Body of pancreas (tissue), 4 donors: ENCODE results near the gene TMEM181. TPM values are rescaled to one million over a fixed set of nuclear protein-coding genes. Genes with fewer than 3 reads are reported as not detected.
"Not testable (repeated sequence)": the region's sequence is repeated elsewhere in the genome, so short reads cannot be mapped to it uniquely, and the experiment has no call there.

ENCODE experiments used
- ATAC-seq: fragments of 150-250 bp; one replicate; pipeline ENCODE4 v1.9.1; 2016
- DNase-seq, 4 donors: peaks; one replicate each; pipeline ENCODE4 v3.0.0-alpha.2; 2019
- H3K27ac ChIP-seq, 4 donors: fragments of 200-600 bp; sonication (generic); 1 replicate in 3 of 4; 2 replicates in 1 of 4; pipeline versions ENCODE4 v1.5.1 to v1.6.1; 2016 to 2019; ENCODE audit warnings: mild to moderate bottlenecking in 1 of 4, mixed read lengths in 1 of 4, moderate library complexity in 1 of 4
- H3K27me3 ChIP-seq, 2 donors: fragments of 200-600 bp; sonication (generic); one replicate each; pipeline ENCODE4 v1.6.0; 2016; ENCODE audit warnings: mild to moderate bottlenecking in 1 of 2
- H3K36me3 ChIP-seq, 2 donors: fragments of 200-600 bp; sonication (generic); replicated peaks in 1 of 2; 2 replicates each; pipeline ENCODE4 v1.5.1; 2016; ENCODE audit warnings: low read depth in 2 of 2; ENCODE audit not compliant: insufficient read depth in 1 of 2
- H3K4me1 ChIP-seq: fragments of 200-600 bp; sonication (generic); one replicate; pipeline ENCODE4 v1.6.0; 2016
- H3K4me3 ChIP-seq, 2 donors: fragments of 200-600 bp; sonication (generic); 1 replicate in 1 of 2; 2 replicates in 1 of 2; pipeline ENCODE4 v1.5.1; 2016 to 2019
- H3K9me3 ChIP-seq, 3 donors: fragments of 200-600 bp; sonication (generic); 1 replicate in 2 of 3; 2 replicates in 1 of 3; pipeline ENCODE4 v1.5.1; 2016
- CTCF ChIP-seq, 7 experiments: fragments of 450-650 bp in 4 of 7; fragments of 200-600 bp in 3 of 7; sonication (generic) in 3 of 7; IDR thresholded peaks; one replicate each; pipeline ENCODE4 v1.5.1; 2016 to 2019; ENCODE audit warnings: antibody characterized with exemption in 7 of 7
- POLR2A ChIP-seq, 3 donors: fragments of 450-650 bp; IDR thresholded peaks; one replicate each; pipeline ENCODE4 v1.6.1; 2016; ENCODE audit warnings: antibody characterized with exemption in 3 of 3, mild to moderate bottlenecking in 2 of 3
- WGBS, 2 donors: methylation state at CpG; one replicate each; pipeline ENCODE4 v1.1.5; 2017; 5-methylcytosine and 5-hydroxymethylcytosine counted together
- intact Hi-C: fragments of 100-400 bp; cut with DNase I; formaldehyde crosslinking; loops from one replicate; pipeline ENCODE4 v1.15.1; 2023
- total RNA-seq, 2 donors: library from RNA; depleted of rRNA; stranded (reverse); fragments of >200 nt; gene quantifications; one replicate each; pipeline ENCODE4 v1.1.0, GENCODE V29; 2016

Gene TMEM181
- total RNA-seq, 2 donors from 2014 or later, result 19.8 to 34.2 TPM

GRCh38 chr6:158524311-158524710 is 35.6 kb upstream of the TMEM181 start:
- Histone ChIP-seq H3K36me3 (no peaks in the 10 kb centered on the region), H3K4me3 (no peak overlapping the region), H3K4me1 (no peaks in the 10 kb centered on the region), H3K27ac (no peak overlapping the region), H3K27me3 (no peaks in the 10 kb centered on the region), H3K9me3 (no peaks in the 10 kb centered on the region)
- WGBS, 2 donors, result 93 to 96% methylated on average over 11 to 13 of the region's 15 CpGs
- ATAC-seq (no peak), DNase-seq (no peak)
- TF ChIP-seq CTCF (IDR thresholded peaks at IDR 0.05) (no peak), POLR2A (IDR thresholded peaks at IDR 0.05) (no peak)
- intact Hi-C loops, result no loop called here

DNA sequence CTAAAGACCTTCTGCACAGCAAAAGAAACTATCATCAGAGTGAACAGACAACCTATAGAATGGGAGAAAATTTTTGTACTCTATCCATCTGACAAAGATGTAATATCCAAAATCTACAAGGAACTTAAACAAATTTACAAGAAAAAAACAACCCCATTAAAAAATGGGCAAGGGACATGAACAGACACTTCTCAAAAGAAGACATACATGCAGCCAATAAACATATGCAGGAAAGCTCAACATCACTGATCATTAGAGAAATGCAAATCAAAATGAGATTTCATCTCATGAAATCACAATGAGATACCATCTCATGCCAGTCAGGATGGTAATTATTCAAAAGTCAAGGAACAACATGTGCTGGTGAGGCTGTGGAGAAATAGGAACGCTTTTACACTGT is 32.0 kb upstream of the TMEM181 start:
- H3K4me3 ChIP-seq, H3K36me3 ChIP-seq, H3K27me3 ChIP-seq, DNase-seq, H3K27ac ChIP-seq, H3K9me3 ChIP-seq, H3K4me1 ChIP-seq, ATAC-seq, intact Hi-C loops: not testable (repeated sequence)
- WGBS, 2 donors, result 81 to 84% methylated on average over 1 of the region's 1 CpG

DNA sequence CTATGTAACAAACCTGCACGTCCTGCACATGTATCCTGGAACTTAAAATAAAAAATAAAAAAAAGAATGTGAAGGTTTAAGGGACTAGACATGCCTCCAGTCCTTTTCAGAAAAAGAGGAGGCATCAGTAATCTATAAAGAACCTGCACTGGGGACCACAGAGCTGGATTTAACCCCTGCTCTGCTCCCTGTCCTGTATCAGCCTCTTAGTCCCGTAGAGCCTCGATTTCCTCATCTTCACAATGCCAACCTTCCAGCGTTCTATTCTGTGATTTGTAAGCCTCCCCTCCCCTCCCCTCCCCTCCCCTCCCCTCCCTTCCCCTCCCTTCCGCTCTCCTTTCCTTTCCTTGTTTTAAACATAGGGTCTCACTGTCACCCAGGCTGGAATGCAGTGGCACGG is 31.1 kb upstream of the TMEM181 start:
- Histone ChIP-seq H3K4me1 (no peaks in the 10 kb centered on the region), H3K27ac (no peak overlapping the region), H3K27me3 (no peaks in the 10 kb centered on the region), H3K4me3 (no peak overlapping the region), H3K9me3 (no peaks in the 10 kb centered on the region), H3K36me3 (no peaks in the 10 kb centered on the region)
- 84 to 85% methylated on average over 5 to 6 of the region's 6 CpGs for WGBS, 2 donors
- intact Hi-C loops, result no loop called here
- ATAC-seq (no peak), DNase-seq (no peak)
- TF ChIP-seq CTCF (IDR thresholded peaks at IDR 0.05), result no peak
- no peak for TF ChIP-seq POLR2A (IDR thresholded peaks at IDR 0.05)

DNA sequence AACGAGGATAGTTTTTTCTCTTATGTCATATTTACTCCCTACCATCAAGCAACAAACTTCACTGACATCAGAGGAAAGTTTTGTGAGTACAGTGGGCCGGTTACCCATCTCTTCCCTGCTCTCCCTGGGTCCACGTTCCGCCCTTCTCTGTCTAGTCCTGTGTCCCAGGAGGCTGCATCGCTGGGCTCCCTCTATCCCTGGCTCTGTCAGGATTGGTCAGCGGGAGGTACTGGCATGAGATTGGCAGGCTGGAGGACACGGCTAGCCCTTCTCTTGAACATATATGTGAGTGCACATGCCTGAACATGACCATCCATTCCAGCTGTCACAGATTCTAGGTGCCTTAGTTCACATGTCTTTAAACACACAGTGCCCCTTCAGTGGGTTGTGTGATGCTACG is 30.3 kb upstream of the TMEM181 start:
- intact Hi-C loops, result no loop called here
- Histone ChIP-seq H3K4me1 (no peaks in the 10 kb centered on the region), H3K4me3 (no peak overlapping the region), H3K9me3 (no peaks in the 10 kb centered on the region), H3K27ac (no peak overlapping the region), H3K36me3 (no peaks in the 10 kb centered on the region), H3K27me3 (no peaks in the 10 kb centered on the region)
- DNase-seq, result no peak
- TF ChIP-seq CTCF (IDR thresholded peaks at IDR 0.05) (no peak), POLR2A (IDR thresholded peaks at IDR 0.05) (no peak)
- ATAC-seq, result no peak
- WGBS, 2 donors, result 77 to 86% methylated on average over 8 of the region's 8 CpGs

GRCh38 chr6:158531566-158531965 is 28.3 kb upstream of the TMEM181 start:
- no peaks in the 10 kb centered on the region for H3K27me3 ChIP-seq
- intact Hi-C loops, result no loop called here
- TF ChIP-seq POLR2A (IDR thresholded peaks at IDR 0.05) (no peak), CTCF (IDR thresholded peaks at IDR 0.05) (no peak)
- no peak for DNase-seq
- no peak for ATAC-seq
- WGBS, 2 donors, result 78 to 83% methylated on average over 4 of the region's 4 CpGs
- no peaks in the 10 kb centered on the region for H3K4me1 ChIP-seq
- no peak overlapping the region for H3K4me3 ChIP-seq
- no peaks in the 10 kb centered on the region for H3K36me3 ChIP-seq
- no peak overlapping the region for H3K27ac ChIP-seq
- no peaks in the 10 kb centered on the region for H3K9me3 ChIP-seq
